ENCODE measurements around the gene HDGFL1.

Gene HDGFL1

DNA sequence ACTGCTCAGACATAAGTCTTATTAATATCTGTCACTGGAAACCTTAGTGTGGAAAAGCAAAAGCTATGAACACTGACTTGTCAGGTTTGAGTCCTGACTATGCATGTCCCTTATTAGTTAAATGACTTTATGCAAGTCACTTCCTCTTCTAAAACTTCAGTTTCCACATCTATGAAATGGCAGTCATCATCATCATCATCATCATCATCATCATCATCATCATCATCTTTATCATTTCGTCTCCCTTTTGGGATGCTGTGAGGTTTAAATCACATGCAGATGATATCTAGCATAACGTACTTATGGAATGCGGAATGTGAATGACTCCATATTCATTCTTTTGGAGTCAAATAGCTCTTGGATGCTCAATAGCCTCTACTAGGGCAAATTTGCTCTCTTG is 24.5 kb downstream of the HDGFL1 start:
- DNase-seq = no peak

- DNase-seq = no peak
Measured at GRCh38 chr6:22596011-22596410, 26.6 kb downstream of the HDGFL1 start.

- no peak for DNase-seq
Measured at GRCh38 chr6:22598339-22598738, 29.0 kb downstream of the HDGFL1 start.

DNA sequence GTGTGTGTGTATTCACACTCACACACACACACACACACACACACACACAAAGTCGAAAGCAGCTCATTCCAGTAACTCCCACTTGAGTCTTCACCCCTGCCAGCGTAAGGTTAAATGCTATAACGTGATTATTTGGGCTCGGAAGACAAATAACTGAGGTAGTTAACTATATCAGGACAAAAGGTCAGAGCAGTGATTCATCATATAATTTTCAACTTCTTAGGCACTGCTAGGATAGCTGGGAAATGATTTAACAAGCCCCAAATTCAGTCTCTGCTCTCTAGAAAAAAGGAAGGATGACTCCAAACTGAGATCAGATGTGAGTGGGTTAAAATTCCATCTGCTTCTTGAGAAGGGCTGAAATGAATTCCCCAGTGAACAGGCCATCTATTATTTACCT is 30.7 kb downstream of the HDGFL1 start:
- no peak for DNase-seq

GRCh38 chr6:22601984-22602383 is 32.6 kb downstream of the HDGFL1 start:
- no peak for DNase-seq

- no peak for DNase-seq
Measured at GRCh38 chr6:22605736-22606135, 36.4 kb downstream of the HDGFL1 start.

DNA sequence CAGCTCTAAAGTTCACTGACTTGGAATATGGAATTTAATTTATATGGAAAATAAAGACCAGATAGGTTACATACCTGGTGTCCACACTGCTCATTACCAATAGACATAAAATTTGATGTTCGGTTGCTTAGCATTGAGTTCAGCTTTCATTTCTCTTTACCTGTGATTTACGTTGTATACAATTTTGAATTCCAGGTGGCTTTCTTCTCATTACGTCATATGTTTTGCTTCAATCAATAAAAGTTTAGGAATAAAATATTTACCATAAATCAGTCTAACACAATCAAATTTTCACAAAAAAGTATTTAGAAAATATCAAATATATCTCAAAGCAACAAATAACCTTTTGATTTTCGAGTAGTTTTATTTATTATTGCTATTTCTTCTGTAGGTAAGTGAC is 40.8 kb downstream of the HDGFL1 start:
- no peak for DNase-seq

- DNase-seq = no peak
Measured at GRCh38 chr6:22612236-22612635, 42.9 kb downstream of the HDGFL1 start.

DNA sequence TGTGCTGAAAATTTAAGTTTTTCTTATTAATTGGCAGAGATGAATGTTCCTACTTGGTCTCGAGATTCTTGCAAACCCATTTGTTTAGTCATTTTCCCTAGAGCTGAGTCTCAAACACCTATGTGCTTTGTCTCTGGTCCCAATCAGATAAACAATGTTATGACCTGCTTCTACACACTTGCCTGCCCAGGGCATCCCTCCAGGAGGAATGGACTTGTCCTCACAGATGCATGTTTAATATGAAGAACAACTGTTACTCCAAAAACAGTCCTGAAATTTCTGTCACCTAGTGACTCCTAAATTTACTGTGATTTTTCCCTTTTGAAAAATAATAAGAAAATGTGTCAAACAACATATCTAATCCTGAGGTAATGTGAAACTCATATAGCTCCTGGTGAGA is 43.7 kb downstream of the HDGFL1 start:
- DNase-seq = no peak

DNA sequence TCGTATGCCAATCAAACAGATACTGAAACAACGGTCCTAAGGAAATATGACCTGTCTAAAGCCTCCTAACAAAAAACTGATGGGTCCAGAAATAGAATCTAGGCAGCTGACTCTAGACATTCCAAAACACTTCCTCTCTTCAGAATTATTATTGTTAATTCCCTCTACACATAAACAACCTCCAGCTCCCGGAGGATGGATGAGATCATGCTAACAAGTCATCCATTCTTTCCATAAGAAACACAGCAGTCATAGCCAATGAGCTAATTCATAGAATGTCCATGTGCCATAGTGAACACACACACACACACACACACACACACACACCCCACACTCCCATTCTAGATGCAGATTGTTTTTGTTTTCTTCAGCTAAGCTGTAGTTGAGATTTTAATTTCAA is 44.3 kb downstream of the HDGFL1 start:
- DNase-seq = no peak

DNA sequence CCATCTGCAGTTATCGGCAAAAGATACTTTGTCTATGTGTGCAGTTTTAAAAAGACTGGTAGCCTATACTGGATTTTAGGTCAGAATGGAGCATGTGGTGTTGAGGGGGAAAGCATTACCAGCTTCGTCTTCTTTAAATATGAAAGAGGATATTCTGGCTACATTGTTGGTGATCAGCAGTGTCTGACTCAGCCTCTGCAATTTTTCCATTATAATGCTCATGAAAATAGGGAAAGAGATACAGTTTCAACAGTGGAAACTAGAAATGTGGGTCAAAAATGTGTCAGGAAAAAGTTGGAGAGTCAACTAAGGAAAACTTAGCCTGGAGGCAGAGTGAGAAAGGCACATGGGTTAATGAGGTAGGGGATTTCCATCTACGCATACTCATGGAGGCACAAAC is 45.2 kb downstream of the HDGFL1 start:
- DNase-seq = no peak

- no peak for DNase-seq
Measured at GRCh38 chr6:22621028-22621427, 51.7 kb downstream of the HDGFL1 start.

Data from NCI-H1417 treated with DMSO at 0.1 percent for 48 hours (cell line).